GM21381 (cell line): ENCODE data around the gene OTX1.
"Not testable (repeated sequence)": the region's sequence is repeated elsewhere in the genome, so short reads cannot be mapped to it uniquely, and the experiment has no call there.

Source experiments
- ATAC-seq: cut with Tn5 transposase; IDR thresholded peaks from one replicate; pipeline ENCODE4 v1.9.1; 2021; ENCODE audit warnings: mild to moderate bottlenecking, moderate library complexity; ENCODE audit not compliant: unreplicated experiment

The OTX1 gene

DNA sequence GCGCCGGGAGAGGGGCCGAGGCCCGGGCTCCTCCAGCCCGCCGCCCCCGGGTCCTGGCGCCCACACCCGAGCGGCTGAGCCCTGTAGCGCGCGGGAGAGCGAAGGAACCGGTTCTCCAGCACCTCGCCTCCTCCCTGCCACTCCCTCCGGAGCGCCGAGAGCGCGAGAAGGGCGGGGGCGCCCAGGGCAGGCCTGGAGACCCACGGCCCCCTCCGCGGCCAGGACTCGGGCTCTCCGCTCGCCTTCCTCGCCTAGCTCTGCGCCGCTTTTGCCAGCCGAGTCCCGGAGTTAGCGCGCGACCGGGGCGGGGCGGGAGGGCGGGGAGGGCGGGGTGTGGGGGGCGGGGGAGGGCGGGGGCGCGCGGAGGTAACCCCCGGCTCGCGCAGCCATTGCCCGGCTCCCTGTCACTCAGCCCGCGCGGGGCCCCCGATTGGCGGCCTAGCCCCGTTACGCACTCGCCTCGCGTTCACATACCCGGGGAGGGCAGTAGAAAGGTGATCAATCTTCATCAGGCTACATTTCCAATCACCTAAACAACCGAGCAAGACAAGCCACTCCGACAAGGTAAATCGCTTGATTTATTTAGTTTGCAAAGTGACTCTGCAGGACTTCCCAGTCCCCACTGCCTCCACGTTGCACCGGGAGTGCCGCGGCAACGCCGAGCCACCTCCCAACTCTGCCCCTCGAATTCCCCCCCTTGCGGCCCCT, at the start of gene OTX1:
Gene OTX1 (plus strand): TSS at position 497 of the 708 bp plus-strand sequence. CDS start 2,161 bp downstream, outside the sequence.
- peak; percentile 81 for ATAC-seq

DNA sequence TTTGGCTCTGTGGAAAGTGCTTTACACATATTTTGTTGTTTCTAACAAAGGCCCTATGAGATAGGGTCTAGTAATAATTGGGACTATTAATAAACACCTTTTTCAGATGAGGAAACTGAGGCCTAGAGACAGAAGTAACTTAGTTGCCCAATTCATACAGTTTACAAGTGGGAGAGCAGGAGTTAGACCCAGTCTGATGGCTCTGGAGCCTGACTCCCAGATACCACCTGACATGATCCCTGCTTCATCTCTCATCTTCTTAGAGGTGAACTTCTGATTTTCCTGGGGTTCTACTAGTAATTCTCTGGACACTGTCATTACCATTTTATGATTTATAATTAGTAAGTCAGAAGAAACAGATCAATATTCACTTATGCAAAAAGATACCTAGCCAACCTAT, 49.1 kb upstream of the OTX1 start:
- ATAC-seq = no peak

DNA sequence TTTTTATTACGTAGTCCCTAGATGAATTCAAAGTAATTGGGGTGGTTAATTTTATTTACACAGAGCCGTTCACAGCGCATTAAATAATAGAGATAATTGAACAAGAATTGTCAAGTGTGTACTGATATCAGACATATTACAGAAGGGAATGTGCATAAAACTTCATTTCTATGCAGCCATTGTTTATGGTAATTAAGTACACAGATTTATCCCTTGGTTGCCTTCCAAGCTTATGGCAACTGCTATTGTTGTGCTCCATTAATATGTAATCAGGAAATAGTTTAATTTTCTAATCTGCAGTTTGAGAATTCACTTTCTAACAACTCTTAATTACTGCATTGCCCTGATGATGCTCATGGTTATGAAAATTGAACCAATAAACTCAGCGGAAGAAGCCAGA, 47.3 kb upstream of the OTX1 start:
- ATAC-seq = no peak

DNA sequence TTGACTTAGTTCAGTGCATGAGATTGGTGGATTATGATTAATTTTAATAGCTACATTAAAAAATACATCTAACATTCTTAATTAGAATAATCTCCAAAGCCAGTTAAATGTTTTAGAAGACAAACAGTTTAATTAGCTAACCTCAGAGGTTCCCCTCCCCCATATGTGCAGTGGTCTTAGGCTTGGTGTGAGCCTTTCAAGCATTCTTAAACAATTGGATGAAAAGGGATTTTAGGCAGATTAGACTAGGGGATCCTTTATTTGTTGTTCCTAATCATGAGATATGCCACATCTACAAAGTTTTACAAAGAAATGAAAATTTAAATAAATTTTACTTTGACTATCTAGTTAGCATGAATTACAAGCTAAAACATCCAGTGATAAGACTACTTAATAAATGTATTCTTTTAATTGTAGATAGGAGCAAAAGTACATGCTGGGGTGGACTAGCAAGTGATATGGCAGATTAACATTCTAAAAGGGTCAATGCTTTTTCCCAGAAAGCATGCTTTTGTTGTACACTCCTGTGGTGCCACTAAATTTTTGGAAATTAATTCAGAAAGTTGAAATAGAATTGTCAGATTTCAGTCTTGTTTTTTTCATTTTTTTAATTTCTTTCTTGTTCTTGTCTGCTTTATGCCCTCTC, 42.7 kb upstream of the OTX1 start:
- ATAC-seq = no peak

DNA sequence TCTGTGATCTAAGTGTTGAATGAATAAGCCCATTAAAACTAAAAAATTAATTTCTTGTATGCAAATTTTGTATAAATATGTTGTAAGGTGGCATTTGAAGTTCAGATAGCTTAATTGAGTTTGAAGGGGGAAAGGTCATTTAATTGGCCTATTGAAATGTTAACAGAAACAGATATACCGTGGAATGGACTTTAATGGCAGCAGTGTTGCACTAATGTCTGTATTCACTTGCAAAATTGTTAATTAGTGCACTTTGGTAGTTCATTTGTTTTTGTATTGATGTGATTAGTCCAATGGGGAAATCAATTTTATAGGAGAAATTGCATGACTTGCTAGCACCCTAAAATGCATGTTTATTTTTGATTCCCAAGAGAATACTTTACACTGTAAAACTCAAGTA, 41.8 kb upstream of the OTX1 start:
- no peak for ATAC-seq

DNA sequence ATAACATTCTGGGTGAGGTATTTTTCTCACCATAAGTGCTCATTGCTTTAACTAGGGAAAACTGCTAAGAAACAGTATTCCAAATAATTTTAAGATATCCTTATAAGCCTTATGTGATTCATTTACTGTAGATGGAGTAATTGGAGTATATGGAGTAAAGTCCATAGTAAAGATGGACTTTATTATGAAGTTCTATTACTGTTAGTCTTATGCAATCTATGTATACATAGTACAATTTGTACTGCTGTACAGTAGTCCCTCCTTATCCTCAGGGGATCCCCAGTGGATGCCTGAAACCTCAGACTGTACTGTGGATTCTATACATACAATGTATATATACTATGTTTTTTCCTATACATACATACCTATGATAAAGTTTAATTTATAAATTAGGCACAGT, 41.1 kb upstream of the OTX1 start:
- no peak for ATAC-seq

DNA sequence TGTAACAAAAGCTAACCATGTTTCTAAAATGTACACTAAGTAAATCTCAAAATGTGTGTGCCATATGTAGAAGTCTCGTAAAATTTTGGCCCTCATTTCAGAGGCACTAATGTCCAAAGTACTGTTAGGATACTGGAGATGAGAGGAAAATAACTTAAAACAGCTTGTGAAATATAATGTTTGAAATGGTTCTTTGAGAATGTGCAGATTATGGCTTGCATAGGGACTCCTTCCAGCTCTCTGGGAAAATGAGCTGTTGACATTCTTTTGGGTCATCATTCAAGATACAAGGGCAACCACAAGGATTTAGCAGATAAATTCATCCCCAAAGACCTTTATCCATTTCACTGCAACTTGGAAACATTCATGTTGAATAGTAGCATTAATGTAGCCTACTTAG, 38.1 kb upstream of the OTX1 start:
- ATAC-seq = no peak

DNA sequence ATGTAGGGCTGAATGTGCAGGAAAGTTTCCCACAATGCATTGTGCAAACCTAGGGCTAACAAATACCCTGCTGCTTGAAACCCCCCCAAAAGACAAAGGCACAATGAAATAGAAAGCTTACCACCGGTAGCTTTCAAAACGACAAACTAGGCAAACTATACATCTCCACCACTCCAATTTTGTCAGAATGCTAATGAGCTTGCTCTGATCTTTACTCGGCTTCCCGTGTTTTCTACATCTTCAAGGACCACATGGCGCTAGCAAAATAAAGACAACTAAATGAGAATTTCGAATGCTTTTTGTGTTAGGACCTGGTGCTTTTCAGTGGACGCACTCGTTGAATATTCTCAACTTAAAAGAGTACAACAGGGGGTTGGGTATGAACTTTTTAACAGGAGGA, 37.2 kb upstream of the OTX1 start:
- no peak for ATAC-seq

DNA sequence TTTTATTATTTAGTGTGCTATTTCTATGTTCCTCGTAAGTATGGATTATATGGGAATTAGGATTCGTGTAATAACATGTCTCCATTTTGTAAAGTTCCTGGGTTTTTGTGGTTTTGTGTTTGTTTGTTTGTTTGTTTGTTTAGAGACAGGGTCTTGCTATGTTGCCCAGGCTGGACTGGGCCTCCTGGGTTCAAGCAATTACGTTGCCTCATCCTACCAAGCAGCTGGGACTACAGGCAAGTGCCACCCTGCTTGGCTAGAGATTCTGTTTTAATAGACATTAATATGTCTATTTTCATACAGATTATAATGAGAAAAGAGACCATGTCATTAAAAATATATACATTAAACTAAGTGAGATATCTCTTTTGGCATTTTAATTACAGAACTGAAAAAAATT, 35.2 kb upstream of the OTX1 start:
- ATAC-seq = no peak

DNA sequence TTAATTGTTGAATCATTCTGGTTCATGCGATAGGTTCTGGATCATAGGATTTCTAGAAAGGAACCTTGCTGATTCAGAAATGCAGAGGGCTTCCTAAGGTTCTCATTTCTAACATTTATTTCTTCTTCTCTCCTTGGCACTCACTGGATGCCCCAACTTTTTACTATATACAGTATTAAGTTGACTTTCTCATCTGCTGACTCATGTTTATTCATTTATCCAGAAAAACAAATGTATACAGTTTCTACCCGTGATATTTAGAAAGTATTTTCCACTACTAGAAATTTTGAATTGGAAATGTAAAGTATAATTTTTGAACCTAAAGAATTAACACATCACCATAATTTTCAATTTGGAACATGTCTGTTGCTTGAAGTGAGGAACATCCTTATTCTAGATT, 32.2 kb upstream of the OTX1 start:
- no peak for ATAC-seq

DNA sequence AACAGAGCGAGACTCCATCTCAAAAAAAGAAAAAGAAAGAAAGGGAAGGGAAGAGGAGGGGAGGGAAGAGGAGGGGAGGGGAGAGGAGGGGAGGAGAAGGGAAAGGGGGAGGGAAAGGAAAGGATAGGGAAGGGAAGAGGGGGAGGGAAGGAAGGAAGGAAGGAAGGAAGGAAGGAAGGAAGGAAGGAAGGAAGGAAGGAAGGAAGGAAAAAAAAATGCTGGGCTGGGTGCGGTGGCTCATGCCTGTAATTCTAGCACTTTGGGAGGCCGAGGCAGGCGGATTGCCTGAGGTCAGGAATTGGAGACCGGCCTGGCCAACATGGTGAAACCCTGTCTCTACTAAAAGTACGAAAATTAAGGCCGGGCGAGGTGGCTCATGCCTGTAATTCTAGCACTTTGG, 30.9 kb upstream of the OTX1 start:
- not testable (repeated sequence) for ATAC-seq

DNA sequence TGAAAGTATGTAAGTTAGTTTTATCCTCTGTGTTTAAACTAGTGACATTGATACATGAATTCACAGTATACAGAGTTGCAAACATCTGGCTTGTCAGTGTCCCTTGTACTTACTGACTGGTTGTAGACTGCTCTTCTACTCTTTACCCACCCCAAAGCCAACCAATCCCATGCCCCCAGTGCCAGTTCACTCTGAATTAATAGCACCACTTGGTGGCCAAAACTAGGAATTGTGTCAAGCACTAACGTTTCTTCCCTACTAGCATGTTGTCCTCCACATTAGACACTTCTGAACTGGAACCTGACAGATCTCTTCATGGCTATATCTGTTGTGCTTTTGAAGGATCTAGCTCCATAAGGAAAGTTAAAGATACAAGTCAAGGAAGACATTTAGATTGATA, 27.2 kb upstream of the OTX1 start:
- ATAC-seq = no peak

DNA sequence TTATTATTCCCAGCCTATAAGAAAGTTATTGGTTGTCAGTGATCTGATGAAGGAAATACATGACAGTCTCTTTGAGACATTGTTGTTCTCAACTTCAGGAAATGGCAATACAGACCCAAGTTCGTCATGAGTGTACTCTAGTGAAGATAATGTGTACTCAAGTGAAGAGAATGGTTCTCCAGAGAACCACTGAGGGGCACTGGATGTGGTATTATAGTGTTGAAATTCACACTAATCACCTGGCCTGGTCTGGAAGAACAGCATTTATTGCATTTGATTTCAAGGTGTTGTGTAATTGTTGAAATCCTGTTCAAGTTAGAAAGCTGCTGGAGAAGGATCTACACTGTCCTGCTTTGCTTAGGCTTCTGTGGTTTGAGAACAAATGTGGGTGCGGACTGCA, 23.4 kb upstream of the OTX1 start:
- no peak for ATAC-seq

DNA sequence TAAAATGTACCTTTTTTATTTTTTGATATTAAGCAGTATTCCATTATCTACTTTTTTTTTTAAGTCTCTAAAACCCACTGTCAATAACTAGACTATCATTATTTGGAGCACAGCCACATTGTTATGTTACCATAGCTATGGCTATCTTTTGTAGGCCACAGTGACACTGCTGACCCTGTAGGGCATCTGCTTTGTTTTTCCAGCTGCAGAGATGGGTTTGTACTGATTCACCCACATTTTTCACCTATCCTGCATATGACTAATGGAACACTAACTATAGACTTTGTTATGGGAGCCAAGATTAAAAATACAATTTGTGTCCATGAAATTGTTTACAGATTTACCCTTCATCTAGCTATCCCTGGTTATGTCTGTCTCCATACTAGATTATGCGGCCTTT, 21.6 kb upstream of the OTX1 start:
- ATAC-seq = no peak

DNA sequence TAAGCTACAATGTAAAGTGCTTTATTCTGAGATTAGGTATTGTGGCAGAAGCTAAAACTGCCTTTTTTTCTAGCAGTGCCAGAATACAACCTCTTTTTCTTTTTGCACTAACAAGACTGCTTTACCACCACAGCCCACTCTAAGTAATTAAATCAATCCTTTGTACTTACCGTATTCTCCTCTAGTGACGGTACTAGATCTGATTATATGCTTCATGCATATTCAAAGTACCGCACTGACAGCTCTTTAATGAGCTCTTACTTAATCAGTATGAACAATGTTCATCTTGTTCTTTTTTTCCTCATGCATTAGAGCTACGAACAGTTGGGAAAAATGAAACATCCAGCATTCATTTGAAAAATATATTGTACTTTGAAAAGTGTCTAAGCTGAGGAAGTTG, 16.1 kb upstream of the OTX1 start:
- no peak for ATAC-seq

DNA sequence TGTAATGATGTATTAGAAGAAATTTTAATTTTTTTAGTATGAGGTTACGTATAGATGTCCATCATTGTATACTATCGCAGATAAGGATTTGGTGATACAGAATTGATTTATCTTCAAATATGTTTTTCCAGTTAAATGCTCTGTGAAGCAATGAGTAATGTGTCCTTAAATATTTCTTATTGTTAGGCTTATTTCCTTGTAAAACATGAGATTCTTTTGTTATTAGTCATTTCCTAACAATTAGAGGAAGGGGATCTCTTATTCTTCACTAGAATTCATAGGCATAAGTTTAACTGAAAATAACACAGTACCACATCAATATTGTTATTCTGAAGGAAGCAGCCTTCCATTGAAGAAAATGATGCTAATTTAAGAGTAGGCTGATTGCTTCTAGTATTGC, 15.5 kb upstream of the OTX1 start:
- ATAC-seq = no peak

DNA sequence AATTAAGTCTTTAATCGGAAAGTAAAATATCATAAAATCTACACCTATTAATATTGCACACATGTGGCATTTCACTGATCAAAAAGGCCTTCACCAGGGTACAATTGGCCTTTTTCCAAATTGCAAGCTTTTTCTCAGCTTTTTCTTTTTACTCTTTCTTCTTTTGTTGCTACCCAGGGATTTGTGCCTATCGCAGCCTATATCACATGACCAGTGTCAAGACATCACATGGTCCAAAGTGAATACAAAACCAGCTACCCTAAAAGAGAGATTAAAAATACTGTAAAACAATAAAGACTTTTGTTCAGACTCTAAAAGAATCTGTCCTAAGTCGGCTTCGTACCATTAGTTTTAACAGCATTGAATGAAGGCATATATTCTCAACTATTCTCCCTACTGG, 15.0 kb upstream of the OTX1 start:
- no peak for ATAC-seq

DNA sequence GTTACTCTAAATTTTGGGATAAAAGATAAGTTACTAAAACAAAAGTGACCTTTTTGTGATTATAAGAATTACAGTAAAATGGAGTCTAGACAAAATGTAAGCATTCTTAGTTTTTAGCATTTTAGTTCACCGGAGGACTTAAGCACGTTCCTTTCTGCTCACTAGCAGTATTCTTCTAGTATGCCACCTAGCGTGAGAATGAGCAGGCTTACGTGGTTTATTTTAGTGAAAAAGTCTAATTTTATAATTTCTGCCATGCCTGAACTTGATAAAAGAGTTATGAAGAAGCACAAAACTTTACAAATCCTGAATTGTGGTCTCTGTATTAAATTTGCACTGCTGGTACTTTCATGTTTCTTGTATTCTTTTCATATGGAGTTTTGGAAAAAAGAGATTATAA, 12.6 kb upstream of the OTX1 start:
- ATAC-seq = no peak

DNA sequence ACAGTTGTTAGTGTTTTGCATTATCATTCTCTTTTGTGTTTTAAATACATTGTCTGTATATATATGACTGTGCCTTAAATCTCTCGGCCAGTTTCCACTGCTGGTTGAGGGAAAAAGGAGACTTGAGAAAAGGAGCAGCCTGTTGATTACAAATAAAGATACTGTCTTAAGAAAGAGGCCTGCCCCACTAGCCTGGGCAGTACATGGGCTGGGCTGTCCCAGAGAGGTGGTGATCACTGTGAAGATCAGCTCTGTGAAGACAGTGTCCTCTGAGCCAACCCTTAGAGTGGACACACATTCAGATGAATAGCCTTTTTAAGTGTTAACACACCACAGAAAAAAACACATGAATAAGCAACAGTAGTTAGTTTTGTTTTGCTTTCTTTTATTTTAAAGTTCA, 10.0 kb upstream of the OTX1 start:
- ATAC-seq = no peak

DNA sequence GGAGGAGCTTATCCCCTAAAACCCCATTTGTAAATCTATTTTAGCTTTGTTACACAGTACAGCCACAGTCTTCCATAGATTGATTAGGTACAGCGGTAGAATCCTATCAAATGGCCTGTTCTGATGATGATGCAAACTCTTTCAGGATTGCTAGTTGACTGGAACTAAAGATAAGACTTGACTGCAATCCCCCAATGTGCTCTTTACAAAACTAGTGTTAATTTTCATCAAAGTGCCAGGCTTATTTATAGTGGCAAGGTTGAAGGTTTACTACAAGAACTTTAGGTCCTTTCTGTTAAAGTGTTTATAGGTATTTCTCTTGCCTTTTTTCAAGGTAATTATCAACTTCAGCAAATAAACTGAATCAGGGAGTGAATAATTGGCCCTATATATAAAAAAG, 9.0 kb upstream of the OTX1 start:
- no peak for ATAC-seq

DNA sequence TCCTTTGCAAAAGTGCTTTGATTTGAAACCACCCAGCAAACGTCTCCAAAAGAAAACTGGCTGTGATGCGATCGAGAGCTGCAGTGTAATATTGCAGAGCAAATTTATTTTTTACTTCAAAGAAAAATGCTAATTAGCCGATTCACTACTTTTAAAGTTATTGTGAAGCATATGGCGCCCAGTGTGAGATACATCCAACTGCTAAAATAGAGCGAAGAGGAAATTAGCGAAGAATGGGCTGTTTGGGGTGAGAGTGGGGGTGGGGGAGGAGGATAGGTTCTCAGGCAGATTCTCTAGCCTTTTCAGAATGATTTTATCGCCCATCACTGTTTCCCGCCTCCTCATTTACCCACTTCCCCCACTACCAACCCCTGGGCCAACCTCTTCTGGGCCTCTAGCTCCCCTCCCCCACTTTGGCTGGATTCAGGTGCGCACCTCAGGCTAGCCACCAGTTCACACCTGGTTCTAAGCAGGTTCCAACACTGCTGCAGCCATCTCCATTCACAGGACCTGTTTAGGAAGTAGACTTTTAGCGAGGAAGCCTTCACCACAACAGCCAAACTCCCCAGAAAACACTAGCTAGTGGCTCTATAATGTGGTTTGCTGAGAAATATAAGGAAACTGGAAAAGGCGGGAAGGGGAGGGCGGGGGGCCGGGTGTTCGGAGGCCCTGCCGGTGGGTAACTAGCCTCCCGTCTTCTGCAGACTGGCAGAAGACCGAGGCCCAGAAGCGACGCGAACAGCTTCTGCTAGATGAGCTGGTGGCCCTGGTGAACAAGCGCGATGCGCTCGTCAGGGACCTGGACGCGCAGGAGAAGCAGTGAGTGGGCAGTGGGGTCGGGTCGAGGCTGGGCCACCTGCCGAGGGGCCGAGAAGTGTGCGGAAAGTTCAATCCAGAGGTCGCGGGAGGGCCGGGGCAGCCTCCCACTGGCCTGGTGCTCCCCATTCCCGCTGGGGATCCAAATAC, 6.0 kb upstream of the OTX1 start:
- no peak for ATAC-seq

DNA sequence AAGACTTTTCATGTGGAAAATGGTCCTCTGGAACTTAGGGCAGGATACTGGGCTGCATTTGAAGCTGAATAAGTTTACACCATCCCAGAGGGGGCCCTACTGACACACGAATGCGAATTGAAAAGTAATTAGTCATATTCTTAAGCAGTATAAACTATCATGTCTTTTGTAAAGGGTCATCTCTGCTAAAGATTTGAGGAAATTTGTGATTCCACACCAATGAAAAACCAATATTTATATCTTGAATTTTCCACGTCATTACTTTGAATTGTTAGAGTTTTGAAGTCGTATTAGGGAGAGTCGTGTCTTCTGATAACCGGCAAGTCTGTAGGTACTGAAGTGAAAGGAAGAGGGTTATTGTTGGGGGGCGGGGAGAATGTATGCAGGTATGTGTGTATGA, 4.1 kb upstream of the OTX1 start:
- no peak for ATAC-seq
